Measurements from ENCODE around the gene EBPL.

DNA sequence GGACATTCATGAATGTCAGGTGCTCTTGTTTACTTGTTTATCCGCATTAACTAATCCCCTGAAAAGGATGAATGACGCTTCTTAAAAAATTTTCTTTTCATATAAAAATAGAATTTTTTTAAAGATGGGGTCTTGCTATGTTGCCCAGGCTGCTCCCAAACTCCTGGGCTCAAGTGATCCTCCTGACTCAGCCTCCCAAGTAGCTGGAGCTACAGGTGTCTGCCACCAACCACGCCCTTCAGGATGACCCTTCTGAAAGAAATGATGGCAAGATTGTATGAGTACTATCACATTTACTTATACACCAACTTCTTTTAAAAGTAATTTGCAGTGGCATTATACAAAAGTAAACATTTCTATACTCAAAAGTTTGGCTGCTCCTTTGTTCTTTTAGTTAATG, 6.2 kb upstream of the EBPL start:
- TF ChIP-seq POLR2A (IDR thresholded peaks at IDR 0.05; ENCODE audit: low read length) = no peak
- TF ChIP-seq GATA1 (IDR thresholded peaks at IDR 0.05; ENCODE audit: low read depth, low read length) = no peak
